GM19238 (cell line): ENCODE results near the gene CRHR1.

Source experiments
- DNase-seq: peaks from one replicate; pipeline ENCODE4 v3.0.0; 2011; ENCODE audit warnings: low spot score; ENCODE audit not compliant: insufficient read length

The CRHR1 gene

DNA sequence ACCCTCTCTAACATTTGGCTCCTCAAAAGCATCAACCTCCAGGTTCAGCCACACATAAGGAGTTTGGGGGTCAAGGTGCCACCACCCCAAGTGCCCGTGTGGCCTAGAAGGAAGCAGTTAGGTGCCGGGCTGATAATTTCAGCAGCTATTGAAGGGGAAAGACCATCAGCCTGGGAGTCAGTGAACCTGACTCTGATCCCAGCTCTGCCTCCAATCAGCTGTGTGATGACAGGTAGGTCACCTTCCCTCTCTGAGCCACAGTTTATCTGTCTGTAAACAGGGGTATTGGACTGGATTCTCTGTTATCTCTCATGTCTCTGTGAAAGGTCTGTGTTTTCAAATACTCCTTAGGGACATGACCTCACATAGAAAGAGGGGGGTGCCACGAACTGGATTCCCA, 3.9 kb downstream of the CRHR1 start:
- no peak for DNase-seq

DNA sequence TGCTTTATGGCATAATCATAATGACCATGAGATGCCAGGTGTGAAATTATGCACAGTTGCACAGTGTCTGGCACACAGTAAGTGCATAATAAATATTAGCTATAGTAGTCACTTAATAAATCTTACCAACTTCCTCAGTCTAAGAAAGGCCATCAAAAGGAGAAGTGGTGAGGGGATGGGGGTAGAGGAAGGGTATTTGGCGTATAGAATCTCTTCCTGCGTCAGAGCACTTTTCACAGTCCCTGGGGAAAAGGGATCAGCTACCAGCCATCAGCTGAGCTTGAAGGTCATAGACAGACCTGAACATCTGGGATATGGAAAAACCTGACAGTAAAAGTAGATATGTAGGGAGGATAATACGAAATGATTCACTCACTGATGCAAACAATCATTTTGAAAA, 5.8 kb downstream of the CRHR1 start:
- no peak for DNase-seq

DNA sequence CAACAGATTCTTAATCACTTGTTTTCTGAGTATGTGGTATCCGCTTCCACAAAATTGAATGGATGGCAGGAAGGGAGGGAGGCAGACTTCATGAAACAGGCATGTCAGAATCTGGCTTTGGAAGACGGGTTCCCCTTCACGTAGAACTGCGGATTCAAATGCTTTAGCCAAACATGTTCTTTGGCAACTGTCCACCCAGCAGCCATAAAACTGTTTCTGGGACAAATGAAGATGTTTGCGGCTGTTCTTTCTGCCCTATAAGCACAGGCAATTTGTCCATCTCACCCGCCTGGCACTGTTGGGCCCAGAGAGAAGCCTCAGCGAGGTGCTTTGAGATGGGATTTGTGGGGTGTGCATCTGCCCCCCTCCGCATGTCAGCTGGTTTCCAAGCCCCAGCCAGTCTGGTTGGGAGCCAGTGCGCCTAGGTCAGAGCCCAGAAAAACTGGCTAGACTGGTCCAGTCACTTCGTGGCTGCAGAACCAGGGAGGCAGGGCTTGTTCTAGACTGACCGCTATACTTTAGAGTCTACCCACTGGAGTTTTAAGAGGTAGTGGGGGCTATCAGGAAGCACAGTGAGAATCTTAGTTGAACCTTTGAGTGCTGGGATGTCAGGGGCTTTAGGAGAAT, 6.3 kb downstream of the CRHR1 start:
- DNase-seq, result no peak

DNA sequence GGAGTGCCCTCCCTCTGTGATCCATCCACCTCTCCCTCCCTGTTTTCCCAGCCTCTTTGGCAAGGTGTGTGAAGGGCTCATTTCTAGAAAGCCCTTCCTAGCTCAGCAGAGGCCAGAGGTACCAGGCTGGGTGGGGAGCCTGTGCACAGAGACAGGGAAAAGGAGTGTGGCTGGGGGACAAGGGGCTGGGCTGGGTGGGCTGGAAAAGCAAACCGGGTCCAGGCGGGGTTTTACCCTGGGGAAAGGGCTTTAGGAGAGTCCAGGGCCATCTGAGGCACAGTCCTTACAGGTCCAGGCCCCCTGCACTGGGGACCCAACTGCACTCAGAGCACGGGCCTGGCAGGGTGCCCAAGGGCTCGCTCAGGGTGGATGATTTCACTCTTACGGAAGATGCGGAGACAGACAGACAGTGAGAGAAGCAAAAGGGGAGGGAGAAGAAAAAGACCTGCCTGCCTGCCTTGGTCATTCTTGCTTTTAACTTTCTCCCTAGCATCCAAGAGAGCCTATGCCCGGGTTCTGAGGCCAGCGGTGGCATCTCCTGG, 7.0 kb downstream of the CRHR1 start:
- DNase-seq, result no peak

DNA sequence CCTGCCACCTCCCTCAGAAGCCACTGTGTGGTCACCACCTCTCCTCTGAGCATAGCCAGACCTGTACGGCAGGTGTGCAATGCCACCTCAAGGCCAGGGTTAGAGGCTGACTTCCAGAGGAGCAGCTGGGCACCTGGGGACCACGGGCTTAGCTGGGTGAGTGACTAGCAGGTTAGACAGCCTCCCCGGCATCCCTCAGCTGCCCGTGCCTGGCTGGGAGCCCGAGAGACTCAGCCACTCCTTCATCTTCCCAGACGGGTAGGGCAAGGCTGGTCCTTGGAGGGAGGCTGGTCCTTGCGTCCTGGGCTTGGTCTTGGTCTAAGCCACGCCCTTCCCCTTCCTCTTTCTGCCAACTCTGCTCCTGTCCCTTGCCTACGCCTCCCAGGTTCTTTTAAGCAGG, 7.8 kb downstream of the CRHR1 start:
- DNase-seq, result no peak

DNA sequence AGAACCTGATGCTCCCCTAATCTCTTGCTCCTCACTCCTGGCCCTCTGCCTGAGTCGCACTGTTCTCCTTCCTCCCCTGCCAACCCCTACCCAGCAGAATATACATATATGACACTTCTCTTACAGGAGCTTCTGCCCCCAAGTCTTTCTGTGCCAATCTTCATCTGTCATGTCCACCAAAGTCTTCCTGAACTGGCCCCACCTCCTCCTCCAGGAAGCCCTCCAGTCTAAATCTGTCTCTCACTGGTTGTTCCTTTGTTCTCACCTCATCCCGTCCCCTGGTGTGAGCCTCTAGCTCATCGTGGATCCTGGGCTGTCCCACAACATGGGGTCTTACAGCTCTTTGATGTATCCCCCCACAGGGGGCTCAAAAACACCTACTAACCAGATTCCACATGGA, 8.3 kb downstream of the CRHR1 start:
- no peak for DNase-seq

DNA sequence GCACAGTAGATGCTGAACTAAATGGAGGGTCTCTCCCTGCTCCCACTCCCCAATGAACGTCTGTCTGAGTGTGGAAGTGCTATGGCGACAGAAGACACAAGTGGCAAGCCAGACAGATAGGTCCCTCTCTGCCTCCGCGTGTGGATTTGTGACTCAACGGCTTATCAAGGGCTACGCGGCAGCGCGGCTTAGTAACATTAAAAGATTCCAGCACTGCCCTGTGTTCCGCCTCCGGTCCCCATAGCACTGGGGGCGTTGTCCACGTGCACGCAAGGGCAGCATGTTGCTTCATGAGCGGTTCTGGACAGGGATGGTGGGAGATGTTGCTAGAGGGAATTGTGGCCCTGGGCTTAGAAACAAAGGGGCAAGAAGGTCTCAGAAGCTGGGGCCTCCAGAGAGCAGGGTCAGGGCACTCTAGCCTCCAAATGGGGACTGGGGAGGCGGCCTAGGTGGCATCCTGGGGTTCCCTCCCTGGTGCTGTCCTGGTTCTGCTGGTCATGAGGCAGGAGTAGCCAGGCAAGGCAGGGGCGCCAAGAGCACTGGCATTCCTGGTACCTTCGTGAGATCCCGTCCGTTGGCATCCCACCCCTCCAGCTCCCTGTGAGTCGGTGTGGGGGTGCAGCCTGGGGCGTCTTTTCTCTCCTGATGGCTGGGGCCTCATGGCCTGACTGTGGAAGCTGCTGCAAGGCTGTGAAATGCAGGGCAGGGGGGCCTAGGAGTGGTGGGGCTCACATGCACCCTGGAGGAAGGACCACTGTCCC, 9.1 kb downstream of the CRHR1 start:
- DNase-seq, result no peak

DNA sequence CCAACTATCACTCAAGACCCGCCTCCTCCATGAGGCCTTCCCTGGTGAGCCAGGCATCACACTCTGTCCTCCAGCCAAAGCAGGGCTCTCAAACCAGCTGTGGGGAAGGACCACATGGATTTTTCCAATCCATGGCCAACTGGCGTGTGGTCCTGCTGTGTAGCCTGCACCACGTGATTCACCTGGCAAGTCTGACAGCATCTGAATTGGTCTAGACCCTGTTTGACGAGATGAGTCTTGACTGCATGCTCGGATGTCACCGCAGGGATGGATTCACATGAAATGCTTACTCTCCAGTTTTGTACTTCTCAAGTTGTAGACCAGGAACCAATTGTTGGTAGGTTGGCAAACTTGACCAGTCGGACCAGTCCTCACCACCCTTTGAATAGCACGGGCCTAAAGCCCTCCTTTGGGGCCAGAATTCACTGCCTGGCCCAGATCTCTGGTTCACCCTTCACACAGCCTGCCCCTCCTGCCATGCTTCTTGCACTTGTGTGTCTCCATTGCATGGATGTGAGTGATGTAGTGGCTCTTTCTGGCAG, 9.9 kb downstream of the CRHR1 start:
- no peak for DNase-seq

DNA sequence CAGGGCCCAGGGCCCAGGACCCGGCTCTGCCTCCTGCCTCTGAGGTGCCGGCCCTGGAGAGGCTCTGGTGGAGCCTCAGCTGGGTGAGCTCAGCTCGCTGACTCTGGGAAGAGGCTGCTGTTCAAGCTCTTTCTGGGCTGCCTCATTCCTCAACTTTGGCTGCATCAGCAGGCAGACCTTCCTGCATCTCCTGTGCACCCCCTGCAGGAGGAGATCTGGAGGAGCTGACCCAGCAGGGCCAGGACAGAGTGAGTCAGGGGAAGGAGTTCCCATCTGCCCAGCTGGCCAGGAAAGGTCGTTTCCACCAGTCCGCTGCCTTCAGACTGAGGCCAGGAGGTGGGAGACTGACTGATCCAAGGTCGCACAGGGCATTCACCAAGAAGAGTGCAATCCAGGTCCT, 10.7 kb downstream of the CRHR1 start:
- DNase-seq, result no peak

DNA sequence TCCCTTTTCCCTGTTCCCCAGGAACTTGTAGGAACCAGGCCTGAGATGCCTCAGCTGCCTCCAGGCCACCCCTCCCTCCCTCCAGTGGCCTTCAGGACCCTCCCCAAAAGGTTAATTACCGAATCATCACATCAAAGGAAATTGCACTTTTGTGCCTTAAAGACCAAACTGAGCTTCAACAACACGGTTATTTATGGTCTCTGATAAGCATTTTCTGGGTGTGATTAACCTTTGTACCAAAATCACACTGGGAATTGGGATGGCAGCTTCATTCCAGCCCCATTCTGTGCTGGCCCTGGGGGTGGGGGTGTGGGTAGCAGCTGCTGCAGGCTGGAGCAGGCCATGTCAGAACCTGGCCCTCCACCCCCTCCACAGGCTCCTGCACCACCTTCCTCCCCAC, 16.7 kb downstream of the CRHR1 start:
- DNase-seq, result no peak

DNA sequence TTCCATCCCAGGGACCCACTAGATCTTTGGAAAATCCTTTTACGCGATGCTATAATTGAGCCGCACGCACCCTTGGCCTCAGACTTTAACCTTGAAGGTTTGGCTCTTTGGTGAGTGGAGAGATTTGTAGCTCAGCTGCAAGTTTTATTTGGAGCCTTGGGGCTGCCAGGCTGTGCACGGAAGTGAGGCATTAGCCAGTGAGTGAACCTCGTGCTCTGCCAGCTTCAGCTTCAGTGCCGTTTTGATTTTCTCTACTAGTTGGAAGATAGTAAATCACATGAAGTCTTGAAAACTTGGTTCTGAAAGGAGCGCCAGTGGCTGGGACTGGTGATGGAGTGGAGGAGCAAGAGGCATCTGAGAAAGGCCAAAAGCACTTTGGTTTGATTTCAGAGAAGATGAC, 17.3 kb downstream of the CRHR1 start:
- DNase-seq, result no peak

DNA sequence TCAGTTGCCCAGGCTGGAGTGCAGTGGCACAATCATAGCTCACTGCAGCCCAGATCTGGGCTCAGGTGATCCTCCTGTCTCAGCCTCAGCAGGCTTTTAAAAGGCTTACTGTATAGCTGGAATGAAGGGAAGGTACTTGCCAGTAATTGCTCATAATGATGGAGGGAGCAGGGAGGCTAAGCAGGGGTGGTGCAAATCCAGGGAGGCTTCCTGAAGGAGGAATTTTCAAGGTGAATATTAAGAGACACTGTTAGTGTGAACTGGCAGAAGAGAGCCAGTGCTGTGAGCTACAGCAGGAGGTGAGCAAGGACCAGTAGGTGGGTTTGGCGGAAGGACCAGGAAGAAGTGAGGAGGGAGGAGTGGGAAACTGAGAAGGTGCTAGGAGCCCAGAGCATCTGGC, 24.7 kb downstream of the CRHR1 start:
- DNase-seq, result no peak

DNA sequence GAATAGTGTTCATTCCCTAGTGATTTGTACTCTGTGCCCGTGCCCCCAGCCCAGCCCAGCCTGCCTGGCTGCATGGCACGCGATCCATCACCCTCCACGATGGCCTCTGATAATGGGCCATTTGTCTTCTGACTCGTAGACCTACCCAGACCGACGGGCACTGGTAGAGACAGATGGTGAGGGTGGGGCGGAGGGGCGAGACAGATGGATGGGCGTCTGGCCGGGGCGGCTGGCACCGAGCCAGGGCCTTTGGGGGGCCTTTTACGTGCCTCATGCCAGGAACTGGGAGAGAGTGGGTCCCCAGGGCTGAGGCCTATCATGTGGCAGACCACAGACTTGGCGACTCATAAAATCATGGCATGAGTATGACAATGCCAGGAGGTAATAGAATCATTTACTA, 25.4 kb downstream of the CRHR1 start:
- DNase-seq, result no peak

DNA sequence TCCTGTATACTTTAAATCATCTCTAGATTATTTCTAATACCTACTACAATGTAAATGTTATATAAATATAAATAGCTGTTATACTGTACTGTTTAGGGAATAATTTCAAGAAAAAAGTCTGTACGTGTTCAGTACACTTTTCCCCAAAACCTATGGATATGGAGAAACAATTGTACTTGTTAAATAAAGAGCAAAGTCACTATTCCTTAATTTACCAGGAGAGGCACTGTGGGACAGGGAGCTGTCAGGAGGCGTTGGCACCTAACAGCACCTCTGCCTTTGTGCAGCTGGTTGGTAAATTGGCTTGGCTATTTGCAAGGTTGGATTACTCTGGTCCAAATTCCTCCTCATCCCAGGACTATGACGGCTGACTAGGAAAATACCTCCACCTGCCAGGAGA, 28.0 kb downstream of the CRHR1 start:
- DNase-seq, result no peak

DNA sequence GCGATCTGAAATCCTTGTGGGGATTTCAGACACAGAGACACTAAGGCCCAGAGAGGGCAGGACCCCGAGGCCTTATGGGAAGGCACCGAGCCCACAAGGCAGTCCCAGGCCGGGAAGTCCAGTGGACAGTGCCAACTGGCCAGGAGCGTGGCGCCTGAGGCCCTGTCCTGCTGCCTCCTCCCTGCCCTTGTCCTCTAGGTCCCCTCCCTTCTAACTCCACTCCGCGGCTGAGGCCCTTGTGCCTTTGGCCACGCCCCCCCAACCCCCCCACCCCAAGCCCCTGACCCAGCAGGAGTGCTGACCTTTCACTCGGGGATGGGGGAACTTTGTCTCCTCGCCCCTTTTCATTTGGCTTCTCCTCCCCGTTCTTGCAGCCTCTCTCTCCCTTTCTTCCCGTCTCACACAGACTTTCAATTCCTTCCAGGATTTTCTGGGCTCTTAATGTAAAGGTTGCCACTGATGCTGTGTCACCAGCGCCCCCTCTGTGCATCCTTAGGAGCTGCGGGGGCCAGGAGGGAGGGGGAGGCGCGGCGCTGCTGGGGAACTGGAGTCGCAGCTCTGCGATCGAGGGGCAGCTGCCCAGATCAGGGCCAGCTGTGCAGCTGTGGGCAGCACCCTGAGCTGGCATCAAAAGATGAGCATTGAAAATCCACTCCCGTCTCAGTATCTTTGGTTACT, 29.1 kb downstream of the CRHR1 start:
- no peak for DNase-seq

DNA sequence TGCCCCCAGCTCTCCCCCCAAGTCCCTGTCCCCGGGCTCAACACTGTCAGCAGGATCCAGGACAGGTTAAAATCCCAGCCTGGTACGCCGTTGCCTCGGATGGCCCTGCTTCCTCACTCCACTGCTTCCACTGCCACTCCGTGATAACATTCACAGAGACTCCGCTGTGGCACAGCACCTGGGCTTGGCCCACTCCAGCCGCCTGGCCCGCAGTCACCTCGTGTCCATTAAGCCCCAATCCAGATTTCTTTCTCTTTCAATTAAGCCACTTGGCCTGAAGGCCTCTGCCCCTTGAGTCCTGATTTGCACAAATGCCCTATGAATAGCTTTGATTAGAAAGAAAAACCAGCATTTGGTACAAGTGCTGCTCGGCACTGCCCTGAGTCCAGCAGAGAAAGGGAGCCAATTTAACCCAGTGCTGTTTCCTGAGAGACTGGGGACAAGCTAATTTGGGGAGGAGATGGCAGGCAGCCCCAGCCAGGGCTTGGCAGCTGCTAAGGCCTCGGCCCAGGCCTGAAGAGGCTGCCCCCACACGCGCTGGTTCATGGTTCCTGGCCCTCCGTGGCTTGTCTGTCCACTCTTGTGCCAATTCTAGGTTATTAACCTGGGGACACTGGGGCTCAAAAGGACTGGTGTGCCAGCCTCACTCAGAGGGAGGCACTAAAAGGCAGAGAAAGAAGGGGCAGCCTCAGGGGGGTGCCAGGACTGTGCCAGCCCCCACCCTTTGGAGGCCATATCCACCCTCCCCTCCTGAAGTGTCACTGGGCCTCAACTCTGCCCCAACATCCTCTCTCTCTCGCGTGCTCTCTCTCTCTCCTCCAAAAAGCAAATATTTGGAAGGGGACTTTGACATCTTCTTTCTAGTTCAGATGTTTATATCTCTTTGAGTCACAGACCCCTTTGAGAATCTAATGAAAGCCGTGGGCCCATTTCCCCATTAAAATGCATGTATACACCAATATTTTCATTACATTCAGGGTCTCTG, 30.8 kb downstream of the CRHR1 start:
- no peak for DNase-seq

DNA sequence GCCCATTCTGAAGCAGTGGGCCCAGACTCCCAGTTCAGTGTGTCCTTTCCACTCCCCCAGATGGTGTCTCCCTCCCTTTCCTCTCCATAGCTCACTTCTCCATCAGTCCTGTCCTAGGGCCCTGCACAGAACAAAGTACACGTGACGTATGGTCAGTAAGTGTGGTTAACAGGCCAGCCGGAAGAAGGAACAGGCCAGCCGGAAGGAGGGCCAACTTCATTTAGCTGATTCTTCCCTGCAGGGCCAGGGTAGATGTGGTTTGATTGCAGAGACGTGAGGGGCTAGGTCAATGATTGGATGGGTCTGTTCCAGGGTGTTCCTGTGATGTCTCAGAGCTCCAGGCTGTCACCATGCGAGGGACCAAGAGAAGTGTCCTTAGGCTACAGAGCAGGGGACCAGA, 31.6 kb downstream of the CRHR1 start:
- DNase-seq, result no peak

DNA sequence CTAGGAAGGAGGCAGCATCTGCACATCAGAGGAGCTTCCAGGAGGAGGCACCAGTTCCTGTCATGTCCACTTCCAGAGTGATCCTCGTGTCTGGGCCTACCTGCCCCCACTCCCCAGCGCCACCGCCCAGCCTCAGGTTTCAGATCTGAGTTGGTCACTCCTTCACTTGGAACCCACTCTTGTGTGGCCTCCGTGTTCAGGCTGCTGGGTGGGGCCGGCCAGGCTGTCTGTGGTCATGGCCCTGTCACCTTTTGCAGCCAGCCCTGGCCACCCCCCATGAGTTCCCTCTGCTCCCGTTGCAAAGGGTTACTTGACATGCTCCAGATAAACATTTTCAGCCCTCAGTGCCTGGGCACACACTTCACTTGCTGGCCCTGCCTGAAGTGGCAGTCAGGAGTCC, 33.9 kb downstream of the CRHR1 start:
- no peak for DNase-seq

DNA sequence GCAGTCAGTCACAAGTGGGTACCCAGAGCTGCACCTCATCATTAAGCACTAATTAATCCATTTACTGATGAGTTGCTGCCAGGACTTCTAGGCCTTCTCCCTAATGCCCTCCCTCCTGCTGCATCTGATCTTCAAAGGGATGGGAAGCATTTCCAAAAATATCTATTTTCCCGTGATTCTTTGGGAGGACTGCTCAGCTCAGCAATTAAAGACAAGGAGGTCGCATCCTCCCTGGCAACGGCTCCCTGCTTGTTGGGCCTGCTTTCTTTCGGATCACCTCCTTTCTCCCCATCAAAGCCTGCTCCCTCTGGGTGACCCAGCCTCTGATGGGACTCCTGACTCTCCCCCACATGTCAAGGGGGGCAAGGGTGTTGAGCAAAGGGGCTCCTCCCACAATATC, 34.6 kb downstream of the CRHR1 start:
- DNase-seq, result no peak

DNA sequence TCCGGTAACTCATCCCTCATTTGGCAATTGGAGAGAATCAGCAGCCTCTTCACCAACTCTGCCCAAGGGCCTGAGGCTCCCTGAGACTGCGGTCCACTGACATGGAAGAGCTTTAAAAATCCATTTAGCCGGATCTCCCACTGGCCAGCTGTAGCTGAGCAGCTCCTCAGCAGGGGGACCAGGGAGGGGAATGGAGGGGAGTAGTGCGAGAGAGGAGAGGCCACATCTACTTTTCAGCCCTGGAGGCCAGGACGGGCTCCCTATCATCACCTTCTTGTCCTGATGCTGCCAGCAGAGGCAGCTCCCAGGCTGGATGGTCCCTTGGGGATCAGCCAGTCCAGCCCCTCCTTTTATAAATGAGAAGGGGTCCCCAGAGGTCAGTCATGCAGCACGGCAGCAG, 35.5 kb downstream of the CRHR1 start:
- no peak for DNase-seq
